Peyer's patch (tissue), 4 donors: ENCODE measurements around the gene FARS2. TPM values are rescaled to one million over a fixed set of nuclear protein-coding genes. Genes with fewer than 3 reads are reported as not detected.

ENCODE experiments used
- DNase-seq, 3 donors: peaks; one replicate each; pipeline ENCODE4 v3.0.0-alpha.2; 2017 to 2019
- H3K27ac ChIP-seq, 4 donors: fragments of 200-600 bp; sonication (generic); one replicate each; pipeline ENCODE4 v1.5.1; 2016 to 2019
- H3K27me3 ChIP-seq, 2 donors: fragments of 200-600 bp; sonication (generic); one replicate each; pipeline ENCODE4 v1.5.1; 2019
- H3K36me3 ChIP-seq, 3 donors: fragments of 200-600 bp; sonication (generic); one replicate each; pipeline ENCODE4 v1.5.1; 2016 to 2019
- H3K4me1 ChIP-seq, 4 donors: fragments of 200-600 bp; sonication (generic); one replicate each; pipeline ENCODE4 v1.5.1; 2016 to 2019
- H3K4me3 ChIP-seq, 4 donors: fragments of 200-600 bp; sonication (generic); 1 replicate in 3 of 4; 2 replicates in 1 of 4; pipeline ENCODE4 v1.5.1; 2016 to 2019; ENCODE audit warnings: mild to moderate bottlenecking in 1 of 4
- H3K9me3 ChIP-seq, 4 donors: fragments of 200-600 bp; sonication (generic); one replicate each; pipeline ENCODE4 v1.5.1; 2016 to 2019; ENCODE audit warnings: mild to moderate bottlenecking in 1 of 4
- POLR2A ChIP-seq, 2 donors: fragments of 450-650 bp; IDR thresholded peaks; one replicate each; pipeline ENCODE4 v1.5.1; 2017; ENCODE audit warnings: antibody characterized with exemption in 2 of 2, mild to moderate bottlenecking in 2 of 2, moderate library complexity in 2 of 2
- total RNA-seq, 4 donors: library from RNA; depleted of rRNA; stranded (reverse); fragments of >200 nt; gene quantifications; one replicate each; pipeline ENCODE4 v1.1.0, GENCODE V29; 2016
- TF ChIP-seq, protein P1 (sequence below), 6 experiments: fragments of 450-650 bp in 4 of 6; fragments of 200-600 bp in 2 of 6; sonication (generic) in 1 of 6; IDR thresholded peaks; one replicate each; pipeline ENCODE4 v1.5.1; 2017 to 2019; ENCODE audit warnings: antibody characterized with exemption in 6 of 6, mild to moderate bottlenecking in 3 of 6, moderate library complexity in 1 of 6

Gene FARS2
- total RNA-seq, 4 donors from 2014 or later, result 9.5 to 42.1 (median 17.1) TPM

DNA sequence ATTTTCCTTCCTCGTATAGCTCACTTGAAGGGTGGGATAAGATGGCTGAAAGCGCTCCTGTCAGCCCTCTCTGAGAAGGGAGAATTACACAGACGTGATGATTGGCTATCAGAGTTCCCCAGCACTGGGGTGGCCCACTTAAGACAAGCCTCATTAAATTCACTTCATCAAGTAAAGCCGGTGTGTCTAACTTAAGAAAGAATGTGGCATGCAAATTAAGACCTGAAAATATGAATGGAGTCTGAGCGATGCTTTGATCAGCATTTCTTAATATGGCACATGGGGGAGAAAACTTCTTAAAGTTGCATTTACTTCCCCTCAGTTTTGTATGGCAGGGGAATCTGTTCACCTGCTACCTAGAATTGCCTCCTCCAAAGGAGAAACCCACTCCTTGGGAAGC, 369.3 kb downstream of the FARS2 start:
- DNase-seq, result no peak
- TF ChIP-seq, protein P1, sequence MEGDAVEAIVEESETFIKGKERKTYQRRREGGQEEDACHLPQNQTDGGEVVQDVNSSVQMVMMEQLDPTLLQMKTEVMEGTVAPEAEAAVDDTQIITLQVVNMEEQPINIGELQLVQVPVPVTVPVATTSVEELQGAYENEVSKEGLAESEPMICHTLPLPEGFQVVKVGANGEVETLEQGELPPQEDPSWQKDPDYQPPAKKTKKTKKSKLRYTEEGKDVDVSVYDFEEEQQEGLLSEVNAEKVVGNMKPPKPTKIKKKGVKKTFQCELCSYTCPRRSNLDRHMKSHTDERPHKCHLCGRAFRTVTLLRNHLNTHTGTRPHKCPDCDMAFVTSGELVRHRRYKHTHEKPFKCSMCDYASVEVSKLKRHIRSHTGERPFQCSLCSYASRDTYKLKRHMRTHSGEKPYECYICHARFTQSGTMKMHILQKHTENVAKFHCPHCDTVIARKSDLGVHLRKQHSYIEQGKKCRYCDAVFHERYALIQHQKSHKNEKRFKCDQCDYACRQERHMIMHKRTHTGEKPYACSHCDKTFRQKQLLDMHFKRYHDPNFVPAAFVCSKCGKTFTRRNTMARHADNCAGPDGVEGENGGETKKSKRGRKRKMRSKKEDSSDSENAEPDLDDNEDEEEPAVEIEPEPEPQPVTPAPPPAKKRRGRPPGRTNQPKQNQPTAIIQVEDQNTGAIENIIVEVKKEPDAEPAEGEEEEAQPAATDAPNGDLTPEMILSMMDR (IDR thresholded peaks at IDR 0.05), result no peak
- no peak overlapping the region for H3K4me3 ChIP-seq

DNA sequence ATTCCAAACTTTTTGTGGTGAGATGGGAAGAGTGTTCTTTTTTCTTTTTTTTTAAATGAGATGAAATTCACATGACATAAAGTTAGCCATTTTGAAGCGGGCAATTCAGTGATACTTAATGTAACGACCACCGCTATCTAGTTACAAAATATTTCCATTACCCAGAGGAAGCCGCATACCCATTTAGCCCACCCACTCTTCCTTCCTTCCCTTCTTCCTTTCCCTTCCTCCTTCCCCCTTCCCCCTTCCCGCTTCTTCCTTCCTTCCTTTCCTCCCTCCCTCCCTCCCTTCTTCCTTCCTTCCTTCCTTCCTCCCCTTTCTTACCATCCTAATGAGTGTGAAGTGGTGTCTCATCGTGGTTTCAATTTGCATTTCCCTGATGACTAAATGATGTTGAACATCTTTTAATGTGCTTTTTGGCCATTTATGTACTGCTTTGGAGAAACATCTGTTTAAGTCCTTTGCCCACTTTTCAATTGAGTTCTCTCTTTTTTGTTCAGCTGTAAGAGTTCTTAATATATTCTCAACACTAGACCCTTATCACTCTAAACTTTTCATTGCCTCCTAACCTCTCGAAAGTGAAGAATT, 371.1 kb downstream of the FARS2 start:
- Histone ChIP-seq H3K9me3 (no peaks in the 10 kb centered on the region), H3K4me3 (no peak overlapping the region), H3K36me3 (no peaks in the 10 kb centered on the region), H3K4me1 (no peaks in the 10 kb centered on the region), H3K27ac (no peak overlapping the region), H3K27me3 (no peaks in the 10 kb centered on the region)
- no peak for DNase-seq
- no peak for TF ChIP-seq POLR2A (IDR thresholded peaks at IDR 0.05)
- TF ChIP-seq, protein P1 (IDR thresholded peaks at IDR 0.05), result no peak

More for the DNA sequence above, 369.3 kb downstream of the FARS2 start:
- H3K9me3 ChIP-seq, result no peaks in the 10 kb centered on the region
- H3K27ac ChIP-seq, result no peak overlapping the region
- no peaks in the 10 kb centered on the region for H3K36me3 ChIP-seq
- no peaks in the 10 kb centered on the region for H3K27me3 ChIP-seq
- no peaks in the 10 kb centered on the region for H3K4me1 ChIP-seq

DNA sequence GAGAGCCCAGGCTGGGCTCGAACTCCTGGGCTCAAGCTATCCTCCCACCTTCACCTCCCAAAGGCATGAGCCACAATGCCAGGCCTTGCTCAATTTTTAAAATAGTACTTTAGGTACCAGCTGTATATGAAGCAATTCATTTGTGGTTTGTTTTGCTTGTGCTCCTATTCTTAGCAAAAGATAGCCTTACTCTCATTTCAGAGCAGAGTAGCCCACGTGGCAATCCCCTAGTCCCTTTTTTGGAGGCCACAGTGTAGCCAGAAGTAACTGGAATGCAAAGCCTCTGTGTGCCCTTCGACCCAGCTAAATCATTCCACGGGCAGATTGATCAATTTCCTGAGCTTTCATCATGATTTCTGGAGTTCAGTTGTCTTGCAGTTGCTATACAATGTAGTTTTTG, 373.2 kb downstream of the FARS2 start:
- Histone ChIP-seq H3K27ac (no peak overlapping the region), H3K4me3 (no peak overlapping the region), H3K9me3 (no peaks in the 10 kb centered on the region), H3K27me3 (no peaks in the 10 kb centered on the region), H3K4me1 (no peaks in the 10 kb centered on the region), H3K36me3 (no peaks in the 10 kb centered on the region)
- TF ChIP-seq POLR2A (IDR thresholded peaks at IDR 0.05), result no peak
- TF ChIP-seq, protein P1 (IDR thresholded peaks at IDR 0.05), result no peak
- DNase-seq, result no peak

DNA sequence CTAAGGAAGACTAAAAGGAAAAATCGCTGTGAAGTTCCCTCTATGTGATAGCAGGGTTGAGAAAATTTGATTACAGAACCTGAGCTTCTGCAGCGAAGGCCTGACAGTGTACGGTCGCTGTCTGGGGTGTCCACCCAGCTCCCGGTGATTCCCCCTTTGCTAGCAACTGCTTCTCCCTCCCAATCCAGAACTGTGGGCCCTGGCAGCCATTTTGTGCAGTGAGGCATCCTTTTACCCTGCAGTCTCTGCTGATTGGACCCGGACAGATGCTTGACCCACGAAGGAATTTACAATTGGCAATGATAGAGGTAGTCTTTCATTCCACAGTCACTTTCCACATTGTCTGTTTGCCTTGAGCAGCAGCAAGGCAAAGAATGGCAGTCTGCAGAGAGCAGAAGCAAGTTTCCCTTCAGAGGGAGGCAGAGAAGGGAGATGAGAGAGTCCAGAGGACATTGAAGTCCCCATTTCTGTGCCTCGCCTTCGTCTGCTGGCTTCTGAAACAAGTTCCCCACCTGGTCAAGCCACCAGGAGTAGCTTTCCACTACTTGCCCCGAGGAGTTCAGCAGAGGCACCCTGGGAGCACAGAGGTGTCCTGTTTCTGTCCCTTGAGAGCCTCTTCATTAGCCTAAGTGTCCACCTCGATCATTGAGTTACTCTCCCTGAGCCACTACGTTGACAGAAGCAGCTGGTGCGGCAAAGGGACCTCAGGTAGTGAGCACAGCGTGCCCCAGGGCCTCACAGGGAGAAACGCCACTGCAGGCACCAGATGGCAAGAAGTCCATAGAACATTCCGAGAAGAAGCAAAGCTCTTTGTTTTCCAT, 375.1 kb downstream of the FARS2 start:
- TF ChIP-seq, protein P1 (IDR thresholded peaks at IDR 0.05), result no peak
- TF ChIP-seq POLR2A (IDR thresholded peaks at IDR 0.05), result no peak
- no peak for DNase-seq

DNA sequence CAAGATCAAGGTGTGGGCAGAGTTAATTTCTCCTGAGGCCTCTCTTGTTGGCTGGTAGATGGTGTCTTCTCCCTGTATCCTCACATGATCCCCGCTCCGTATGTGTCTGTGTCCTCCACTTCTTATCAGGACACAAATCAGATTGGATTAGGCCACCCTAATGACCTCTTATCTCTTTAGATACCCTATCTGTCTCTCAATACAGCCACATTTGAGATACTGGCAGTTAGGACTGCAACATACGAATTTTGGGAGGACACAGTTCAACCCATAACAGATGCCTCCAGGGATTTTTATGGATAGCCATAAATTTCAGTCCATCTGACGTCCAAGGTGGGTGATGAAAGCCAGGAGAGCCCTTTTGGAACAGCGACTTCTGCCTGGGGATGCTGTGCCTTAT, 376.4 kb downstream of the FARS2 start:
- H3K4me1 ChIP-seq, result no peaks in the 10 kb centered on the region
- TF ChIP-seq, protein P1 (IDR thresholded peaks at IDR 0.05), result no peak
- TF ChIP-seq POLR2A (IDR thresholded peaks at IDR 0.05), result no peak
- H3K4me3 ChIP-seq, result no peak overlapping the region
- H3K9me3 ChIP-seq, result peaks cover 0 to 10% (median 4%) of the 10 kb centered on the region in 4 donors
- H3K27ac ChIP-seq, result no peak overlapping the region
- DNase-seq, result no peak
- H3K27me3 ChIP-seq, result no peaks in the 10 kb centered on the region
- no peaks in the 10 kb centered on the region for H3K36me3 ChIP-seq

More for the DNA sequence above, 375.1 kb downstream of the FARS2 start:
- no peak overlapping the region for H3K4me3 ChIP-seq
- no peaks in the 10 kb centered on the region for H3K36me3 ChIP-seq
- no peak overlapping the region for H3K27ac ChIP-seq
- H3K9me3 ChIP-seq, result peaks cover 0 to 10% (median 4%) of the 10 kb centered on the region in 4 donors
- H3K27me3 ChIP-seq, result no peaks in the 10 kb centered on the region
- H3K4me1 ChIP-seq, result no peaks in the 10 kb centered on the region
